OCI-LY1 (cell line): ENCODE data around the gene SLC7A4.

Source experiments
- CTCF ChIP-seq: fragments of 200-600 bp; sonication (generic), shearing (Covaris generic); IDR thresholded peaks from 2 replicates; pipeline ENCODE4 v1.5.1; 2017; ENCODE audit warnings: mild to moderate bottlenecking, antibody characterized with exemption, low read length, moderate library complexity, mixed read lengths
- EZH2 ChIP-seq: fragments of 200-600 bp; sonication (generic), shearing (Covaris generic); IDR thresholded peaks from 2 replicates; pipeline ENCODE4 v1.8.0; 2017; ENCODE audit warnings: borderline replicate concordance, mixed run types, mild to moderate bottlenecking, antibody characterized with exemption, low read length, moderate library complexity, mixed read lengths

- TF ChIP-seq EZH2 (no peak), CTCF (no peak)
These were observed 46.6 kb upstream of the SLC7A4 start for GRCh38 chr22:21078916-21079315.
